HG03175 (cell line): Measurements from ENCODE around the gene EML6.
"Not testable (repeated sequence)": the region's sequence is repeated elsewhere in the genome, so short reads cannot be mapped to it uniquely, and the experiment has no call there.

Source experiments
- ATAC-seq: cut with Tn5 transposase; IDR thresholded peaks from one replicate; pipeline ENCODE4 v1.9.1; 2021; ENCODE audit warnings: mild to moderate bottlenecking, moderate library complexity; ENCODE audit not compliant: unreplicated experiment

The EML6 gene

DNA sequence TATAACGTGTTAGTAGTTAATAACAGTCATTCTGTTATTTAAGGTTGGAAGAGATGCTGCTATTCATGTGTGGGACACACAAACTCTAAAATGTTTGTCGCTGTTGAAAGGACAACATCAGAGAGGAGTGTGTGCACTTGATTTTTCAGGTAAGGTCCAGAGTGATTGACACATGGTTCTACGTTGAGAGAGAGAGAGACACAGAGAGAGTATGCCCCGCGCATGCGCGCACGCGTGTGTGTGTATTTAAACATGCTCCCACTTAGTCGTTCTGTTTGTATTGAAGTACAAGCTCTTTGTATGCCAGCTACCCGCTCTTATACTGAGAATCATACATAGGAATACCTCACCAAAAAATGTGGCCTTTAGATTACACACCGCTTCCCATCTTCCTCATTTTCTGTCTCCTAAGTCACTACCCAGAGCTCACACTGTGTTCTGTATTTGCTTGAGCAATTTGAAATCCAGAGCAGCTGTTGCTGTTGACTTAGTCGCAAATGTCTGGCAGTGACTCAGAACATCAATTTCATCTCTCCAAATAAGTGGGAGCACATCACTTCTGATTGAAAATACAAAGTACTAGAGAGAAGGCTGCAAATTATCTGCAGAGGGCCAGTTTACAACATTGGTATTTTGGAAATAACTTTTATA lies 148.1 kb downstream of the EML6 start:
- no peak for ATAC-seq

DNA sequence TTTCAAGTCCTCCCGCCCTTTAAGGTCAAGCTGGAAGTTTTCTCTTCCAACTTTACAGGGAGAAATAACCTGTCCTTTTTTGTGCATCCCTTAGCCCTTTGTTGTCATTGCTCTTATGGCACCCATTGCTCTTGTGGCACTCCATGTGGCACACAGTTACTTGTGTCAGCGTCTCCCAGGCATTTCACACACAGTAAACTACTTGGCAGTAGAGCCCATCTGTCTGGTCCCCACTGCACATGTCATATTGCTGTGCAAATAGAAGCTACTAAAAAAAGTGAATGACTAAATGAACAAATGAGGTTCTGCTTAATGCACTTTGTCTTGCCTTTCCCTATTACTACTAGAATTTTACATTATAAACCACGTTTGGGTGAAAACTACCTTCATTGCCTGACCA lies 149.3 kb downstream of the EML6 start:
- ATAC-seq: no peak

DNA sequence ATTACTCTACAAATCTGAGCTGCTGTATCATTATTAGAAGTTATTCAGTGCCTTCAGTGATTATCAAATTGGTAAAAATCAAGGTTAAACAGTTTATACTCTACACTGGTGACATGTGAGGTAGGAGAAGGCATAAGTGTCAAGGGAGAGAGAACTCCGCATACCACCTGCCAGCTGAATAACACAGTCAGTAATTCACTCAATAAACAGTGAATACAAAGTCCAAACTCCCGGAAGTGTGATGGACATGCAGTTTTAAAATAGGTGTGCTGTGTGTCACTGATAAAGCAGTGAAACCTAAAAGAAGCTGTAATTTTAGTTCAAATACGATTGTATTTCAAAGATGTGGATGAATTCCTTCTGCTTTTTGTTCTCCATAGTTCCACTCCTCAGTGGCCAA lies 149.8 kb downstream of the EML6 start:
- not testable (repeated sequence) for ATAC-seq

DNA sequence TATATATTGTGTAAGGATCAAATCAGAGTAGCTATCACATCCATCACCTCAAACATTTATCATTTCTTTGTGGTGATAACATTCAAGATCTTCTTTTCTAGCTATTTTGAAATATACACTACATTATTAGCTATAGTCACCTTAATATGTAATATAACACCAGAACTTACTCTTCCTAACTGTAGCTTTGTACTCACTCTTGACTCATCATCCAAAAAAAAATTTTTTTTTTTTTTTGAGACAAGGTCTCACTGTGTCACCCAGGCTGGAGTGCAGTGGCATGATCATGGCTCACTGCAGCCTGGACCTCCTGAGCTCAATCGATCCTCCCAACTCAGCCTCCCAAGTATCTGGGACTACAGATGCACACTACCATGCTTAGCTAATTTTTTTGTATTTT lies 153.3 kb downstream of the EML6 start:
- no peak for ATAC-seq

DNA sequence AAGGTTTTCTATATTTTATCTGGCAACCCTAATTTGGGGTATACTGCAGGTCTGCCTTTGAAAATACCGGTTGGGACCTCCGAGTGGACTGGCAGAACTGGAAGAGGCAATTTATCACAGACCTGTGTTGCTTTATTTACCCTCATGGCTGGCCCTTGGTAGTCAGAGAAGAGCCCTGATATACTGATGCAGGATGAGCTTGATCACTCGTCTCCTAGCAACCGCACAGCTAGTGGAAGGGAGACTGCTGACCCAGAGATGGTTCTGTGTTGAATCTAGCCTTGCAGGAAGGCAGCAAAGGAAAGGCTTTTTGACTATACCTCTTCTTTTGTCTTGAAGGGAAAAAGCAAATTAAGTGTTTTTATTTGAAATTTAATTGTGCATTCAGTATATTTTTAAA lies 154.7 kb downstream of the EML6 start:
- ATAC-seq: no peak

DNA sequence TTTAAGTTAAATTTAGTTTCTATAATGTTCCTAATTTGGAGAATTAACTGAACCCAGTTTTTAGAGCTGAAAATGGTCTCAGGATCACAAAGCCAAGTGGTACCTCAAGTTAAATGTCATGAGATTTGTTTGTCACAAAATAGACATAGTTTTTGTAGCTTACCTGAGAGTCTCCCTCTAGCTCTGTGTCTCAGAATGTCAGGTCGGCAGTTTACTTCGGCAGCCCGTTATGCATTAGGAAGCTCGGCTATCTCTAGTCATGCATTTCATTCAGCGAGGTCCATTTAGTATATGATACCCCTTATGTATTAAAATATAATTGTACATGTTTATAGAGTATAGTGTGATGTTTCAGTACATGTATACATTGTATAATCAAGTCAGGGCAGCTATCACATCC lies 155.6 kb downstream of the EML6 start:
- no peak for ATAC-seq

DNA sequence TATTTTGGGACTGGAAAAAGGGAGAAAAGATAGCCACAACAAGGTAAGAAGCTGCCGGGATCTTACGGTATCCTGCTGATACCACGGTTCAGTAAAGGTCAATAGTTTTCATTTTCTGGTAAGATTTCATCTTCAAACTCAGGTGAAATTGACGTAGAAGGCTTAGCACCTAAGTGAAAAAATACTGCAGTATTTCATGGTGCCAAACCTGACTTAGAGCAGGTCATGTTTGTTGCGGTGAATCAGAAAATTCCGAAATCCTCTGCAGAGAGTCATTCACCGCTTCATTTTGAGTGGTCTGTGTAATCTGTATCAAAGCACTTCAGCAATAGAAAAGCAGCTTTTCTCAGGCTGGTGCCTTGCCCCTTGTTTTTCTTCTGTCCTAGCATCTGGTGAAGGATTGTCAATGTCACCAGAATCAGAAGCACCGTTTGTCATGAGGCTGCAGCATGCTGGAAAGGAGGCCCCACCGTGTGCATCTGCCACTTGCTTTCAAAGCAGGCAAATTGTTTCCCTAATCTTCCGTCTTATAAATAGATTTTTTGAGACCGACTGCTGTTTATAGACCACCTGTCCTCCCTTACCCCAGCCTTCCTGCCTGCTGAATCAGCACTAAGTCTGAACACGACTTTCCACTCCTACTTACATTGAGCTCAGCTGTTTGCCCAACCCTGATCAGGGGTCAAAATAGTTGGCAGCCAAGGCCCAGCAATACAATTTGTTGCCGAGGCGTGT lies 156.3 kb downstream of the EML6 start:
- ATAC-seq: no peak

DNA sequence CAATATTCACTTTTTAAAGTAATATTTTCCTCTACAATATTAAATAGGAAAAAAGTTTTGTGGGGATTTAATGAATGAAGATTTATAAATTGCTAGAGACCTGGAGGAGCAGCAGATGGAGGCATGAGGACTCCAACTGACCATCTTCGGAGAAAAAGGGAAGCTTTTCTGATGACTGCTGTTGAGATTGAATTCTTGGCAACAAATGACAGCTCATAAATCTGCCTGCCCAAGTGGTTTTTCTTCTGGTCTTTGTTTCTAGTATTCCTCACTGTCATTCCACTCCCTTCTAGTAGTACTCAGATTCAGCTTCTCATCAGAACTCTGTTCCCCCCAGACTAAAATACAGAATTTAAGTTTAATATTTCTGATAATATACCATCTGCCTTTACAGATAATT lies 157.0 kb downstream of the EML6 start:
- ATAC-seq: no peak

DNA sequence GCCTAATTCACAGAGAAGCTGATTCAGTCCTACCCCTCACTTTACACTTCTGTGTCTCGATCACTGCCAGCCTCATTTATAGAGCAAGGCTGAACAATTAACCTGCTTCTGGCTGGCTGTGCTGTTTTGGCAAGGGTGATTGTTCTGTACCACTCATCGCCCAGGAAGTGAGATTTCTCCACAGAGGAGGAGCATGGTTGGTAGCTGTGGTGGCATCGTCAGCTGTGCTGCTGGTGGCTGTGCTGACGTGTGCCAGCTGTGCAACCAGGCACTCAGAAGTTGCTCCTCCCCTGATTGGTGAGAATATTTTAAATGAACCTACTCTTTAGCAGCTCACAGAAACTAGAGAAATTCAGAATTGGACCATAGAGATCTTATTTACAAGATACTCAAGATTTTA lies 158.3 kb downstream of the EML6 start:
- ATAC-seq: no peak

DNA sequence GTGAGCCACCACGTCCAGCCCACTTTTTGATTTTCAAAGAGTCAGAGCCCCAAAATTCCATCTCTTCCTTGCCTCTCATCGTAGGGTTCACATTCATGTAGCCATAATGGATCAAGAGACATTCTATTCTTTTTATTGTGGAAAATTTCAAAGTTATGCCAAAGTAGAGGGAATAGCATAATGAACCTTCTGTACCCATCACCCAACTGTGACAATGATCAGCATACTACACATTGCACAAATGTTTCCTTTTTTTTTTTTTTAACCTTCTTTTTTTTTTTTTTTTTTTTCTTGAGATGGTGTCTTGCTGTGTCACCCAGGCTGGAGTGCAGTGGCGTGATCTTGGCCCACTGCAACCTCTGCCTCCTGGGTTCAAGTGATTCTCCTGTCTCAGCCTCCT lies 162.4 kb downstream of the EML6 start:
- ATAC-seq: no peak

DNA sequence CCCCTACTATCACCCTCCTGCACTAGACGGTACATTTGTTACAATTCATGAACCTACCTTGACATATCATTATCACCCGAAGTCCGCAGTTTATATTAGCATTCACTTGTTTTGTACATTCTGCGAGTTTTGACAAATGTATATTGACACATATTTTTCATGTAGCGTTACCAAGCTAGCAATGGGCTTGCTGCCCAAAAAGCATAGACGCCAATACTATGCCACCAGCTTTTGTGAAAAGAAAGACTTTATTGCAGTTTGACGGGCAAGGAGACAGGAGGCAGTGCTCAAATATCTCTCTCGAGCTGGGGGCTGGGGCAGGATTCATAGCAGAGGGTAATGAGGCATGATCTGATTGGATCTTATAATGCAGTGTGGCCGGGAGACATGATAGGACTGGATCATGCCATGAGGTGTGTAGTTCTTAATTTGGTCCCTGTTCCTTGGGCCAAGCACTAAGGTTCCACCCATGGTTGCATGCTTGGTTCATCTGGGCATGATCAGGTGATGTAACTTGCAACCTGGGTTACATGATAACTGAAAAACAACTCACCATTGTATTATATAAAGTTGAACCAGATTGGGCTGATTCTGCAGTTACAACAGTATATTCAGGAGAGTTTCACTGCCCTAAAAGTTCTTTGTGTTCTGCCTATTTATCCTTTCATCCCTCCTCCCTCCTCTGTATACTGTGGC lies 164.5 kb downstream of the EML6 start:
- ATAC-seq: no peak

DNA sequence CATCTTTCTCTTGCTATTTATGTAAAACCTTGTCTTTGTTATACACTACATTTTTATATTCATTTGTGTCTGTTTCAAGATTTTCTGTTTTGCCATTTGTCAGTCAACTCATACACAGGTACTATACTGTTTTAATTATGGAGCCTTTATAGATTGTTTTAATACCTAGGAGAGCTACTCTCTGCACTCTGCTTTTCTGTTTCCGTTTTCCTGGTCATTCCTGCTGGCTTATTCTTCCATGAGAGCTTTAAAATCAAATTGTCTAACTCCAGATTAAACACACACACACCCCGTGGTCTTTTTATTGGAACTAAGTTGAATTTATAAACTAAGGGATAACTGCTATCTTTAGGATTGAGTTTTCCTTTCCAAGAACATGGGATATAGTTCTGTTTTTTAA lies 165.6 kb downstream of the EML6 start:
- no peak for ATAC-seq

DNA sequence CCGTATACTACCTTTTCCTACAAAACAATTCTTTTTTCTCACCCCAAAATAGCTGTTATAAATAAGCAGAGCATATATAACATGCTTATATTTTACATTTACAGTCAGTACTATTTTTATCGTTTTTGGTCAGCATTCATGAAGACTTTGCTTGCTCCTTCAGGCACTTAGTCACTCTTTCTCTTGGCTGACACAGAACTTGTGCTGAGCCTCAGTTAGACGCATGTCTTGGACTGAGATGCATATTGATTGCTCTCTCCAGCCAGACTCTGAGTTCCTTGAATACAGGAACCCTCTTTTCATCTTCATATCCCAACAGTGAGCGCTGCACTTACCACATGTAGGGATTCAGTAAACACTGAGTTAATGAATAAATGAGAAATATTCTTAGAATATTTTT lies 168.4 kb downstream of the EML6 start:
- ATAC-seq: no peak

DNA sequence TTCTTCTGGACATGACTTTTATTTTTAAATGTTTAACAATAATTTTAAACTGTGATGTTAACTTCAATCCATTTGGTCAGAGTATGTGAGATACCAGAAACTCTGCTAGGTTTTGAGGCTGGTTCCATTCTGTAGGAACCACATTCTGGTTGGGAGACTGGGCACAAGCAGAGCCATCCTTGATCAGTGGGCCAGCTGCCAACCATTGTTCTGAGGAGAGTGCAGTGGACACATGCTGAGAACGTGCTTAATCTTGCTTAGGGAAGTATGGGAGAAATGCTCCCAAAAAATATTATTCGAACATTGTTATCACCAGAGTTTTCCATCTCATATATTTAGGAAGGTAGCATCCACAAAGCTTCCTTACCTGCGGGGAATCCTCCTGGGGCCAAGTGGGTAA lies 171.0 kb downstream of the EML6 start:
- no peak for ATAC-seq

DNA sequence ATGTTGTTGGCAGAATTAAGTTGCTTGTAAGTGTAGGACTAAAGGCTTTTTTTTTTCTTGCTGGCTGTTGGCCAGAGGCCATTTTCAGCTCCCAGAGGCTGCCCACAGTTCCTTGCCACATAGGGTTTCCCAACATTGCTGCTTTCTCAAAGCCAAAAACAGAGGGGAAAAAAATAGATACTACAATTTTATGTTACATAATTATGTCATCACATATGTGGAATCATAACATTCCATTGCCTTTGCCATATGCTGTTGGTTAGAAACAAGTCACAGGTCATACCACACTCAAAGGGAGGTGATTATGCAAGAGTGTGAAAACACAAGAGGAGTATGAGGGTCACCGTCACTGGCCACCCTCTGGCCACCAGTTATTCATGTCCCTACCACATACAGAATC lies 172.3 kb downstream of the EML6 start:
- no peak for ATAC-seq

DNA sequence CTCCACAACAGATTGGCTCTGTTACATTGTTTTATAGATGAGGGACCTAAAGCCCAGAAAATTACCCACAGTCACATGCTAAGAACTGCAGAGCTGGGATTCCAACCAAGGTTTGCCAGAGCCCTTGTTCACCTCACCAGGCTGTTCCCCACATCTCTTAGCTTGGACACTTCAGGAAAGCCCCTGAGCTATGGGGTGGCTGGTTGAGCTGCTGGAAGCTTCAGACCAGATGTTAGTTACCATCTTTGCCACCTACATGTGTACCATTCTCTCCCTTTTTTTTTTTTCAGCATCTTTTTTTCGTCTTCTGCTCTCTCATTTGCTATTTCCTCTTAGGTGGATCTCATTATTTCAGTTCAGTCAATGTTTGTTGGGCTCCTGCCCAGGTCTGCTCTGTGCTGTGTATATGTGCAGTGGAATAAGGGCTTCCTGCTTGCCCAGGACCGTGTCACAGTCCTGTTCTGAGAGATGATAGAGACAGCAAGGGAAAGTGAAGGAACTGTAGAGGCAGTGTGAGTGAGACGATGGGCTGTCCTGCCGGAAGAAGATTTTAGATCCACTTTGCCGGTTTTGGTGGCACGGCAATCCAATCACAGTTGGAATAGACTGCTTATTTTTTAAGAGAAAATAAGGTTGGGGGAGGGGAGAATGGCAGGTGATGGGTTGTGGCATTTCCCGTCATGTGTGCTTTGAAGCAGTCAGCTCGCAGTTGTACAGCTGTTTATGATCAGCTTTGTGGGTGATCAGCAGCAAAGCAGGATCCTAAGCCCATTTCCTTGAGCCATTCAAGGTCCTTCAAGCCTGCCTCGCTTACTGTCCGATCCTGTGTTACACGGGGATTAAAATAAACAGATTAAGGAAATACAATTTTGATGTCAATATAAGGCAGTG lies 174.2 kb downstream of the EML6 start:
- no peak for ATAC-seq

DNA sequence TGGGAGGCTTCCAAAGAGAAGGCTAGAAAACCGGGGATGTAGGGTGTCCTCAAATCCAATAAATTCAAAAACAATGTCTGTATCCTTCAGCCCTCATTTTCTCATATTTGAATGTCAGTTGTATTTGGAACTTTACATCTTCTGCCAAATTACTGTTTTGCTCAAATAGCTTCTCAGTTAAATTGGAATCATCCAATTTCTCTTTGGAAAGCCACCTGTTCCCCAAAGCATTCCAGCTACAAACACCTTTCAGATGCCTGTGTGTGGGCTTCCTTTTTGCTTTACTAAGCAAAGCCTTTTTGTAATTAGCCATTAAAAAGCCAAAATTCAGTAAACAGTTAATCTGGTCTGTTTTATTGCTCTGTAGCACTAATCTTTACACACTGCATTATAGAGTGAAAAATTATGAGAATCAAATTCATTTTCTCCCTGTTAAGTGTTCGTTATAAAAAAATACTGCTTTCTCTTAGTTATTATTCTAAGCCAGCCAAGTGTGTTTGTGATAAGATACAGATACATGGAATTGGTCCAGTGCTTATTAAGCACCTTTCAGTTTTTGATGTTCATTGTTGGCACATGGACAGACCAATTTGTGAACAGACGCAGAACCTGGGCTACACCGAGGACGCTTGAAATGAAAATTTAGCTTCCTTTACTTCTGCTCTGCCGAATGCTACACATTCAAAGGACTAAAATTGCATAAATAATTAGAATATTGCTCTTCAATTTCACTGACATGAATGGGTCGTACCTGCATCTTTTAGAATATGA lies 175.2 kb downstream of the EML6 start:
- no peak for ATAC-seq

DNA sequence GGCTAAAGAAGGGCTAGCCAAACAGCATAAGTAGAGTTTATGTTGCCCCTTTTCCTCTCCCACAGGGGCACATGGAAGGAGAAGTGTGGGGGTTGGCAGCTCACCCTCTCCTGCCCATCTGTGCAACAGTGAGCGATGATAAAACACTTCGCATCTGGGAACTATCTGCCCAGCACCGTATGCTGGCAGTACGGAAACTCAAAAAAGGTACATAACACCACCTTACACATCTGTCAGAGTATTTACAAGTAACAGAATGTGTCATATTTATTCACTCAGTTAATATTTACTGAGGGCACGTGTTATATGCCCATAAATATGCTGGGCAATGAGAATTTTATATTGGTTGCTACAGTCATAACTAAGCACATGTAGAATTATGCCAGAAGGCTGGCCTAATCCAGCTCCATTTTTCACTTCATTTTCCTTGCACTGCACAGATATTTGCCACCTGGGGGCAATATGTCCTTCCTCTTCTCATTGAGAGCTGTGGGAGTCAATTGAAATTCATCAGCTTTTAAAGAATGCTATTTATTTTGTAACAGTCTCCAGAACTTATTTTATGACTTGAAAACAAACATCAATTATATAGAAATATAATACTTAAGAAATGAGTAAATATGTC lies 176.2 kb downstream of the EML6 start:
- no peak for ATAC-seq

DNA sequence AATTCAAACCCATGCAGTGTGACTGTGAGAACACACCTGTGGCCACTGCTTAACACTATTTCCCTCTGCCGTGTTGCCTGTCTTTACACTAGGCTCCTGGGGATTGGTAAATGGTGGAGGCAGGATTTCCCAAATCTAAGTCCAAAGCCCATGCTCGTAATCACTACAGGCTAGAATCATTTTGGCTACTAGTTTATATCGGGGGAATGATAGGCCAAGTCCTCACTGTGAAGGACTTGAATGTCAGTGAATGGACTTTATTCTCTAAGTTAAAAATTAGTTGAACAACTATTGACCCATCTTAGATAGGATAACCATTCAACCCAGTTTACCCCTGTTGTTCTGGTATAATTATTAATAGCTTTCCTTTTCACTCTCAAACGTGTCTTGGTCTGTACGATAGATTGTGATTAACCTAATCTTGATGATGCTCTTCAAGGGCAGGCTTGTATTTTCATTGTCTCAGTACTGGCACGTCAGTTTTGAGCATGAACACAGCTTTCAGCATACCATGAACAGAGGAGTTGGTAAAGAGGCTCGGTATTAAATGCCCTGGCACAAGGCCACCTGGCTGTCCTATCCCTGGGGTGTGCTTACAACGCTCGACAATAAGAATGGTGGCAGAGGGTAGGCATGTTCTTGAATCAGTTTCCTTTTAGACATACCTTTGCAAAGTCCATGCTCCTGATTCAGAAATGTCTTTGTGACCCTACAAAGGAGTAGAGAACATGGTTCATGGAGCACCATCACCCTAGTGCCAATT lies 177.9 kb downstream of the EML6 start:
- no peak for ATAC-seq
